GM23338 (cell line): ENCODE results near the gene TPRX1. TPM values are rescaled to one million over a fixed set of nuclear protein-coding genes. Genes with fewer than 3 reads are reported as not detected.
A peak's percentile ranks its signal among the peaks of the same experiment; 100 is the strongest.

Experiments used
- ATAC-seq: fragments of 200-7000 bp; cut with Tn5 transposase; 3 replicates; pipeline ENCODE4 v1.9.1; 2020
- DNase-seq: peaks from one replicate; pipeline ENCODE4 v3.0.0-alpha.2; 2015; ENCODE audit warnings: low spot score
- H2AFZ ChIP-seq: fragments of 200-600 bp; sonication (generic); 2 replicates; pipeline ENCODE4 v1.8.0; 2016; ENCODE audit warnings: antibody characterized with exemption, mild to moderate bottlenecking, moderate library complexity
- H3F3A ChIP-seq: fragments of 200-600 bp; sonication (generic); replicated peaks from 2 replicates; pipeline ENCODE4 v1.8.0; 2017; ENCODE audit warnings: antibody characterized with exemption, mixed run types, low read depth
- H3K27ac ChIP-seq: fragments of 200-600 bp; sonication (generic); 2 replicates; pipeline ENCODE4 v1.6.1; 2016; ENCODE audit warnings: low read depth
- H3K27me3 ChIP-seq: fragments of 200-600 bp; sonication (generic); 2 replicates; pipeline ENCODE4 v1.8.0; 2016; ENCODE audit warnings: mild to moderate bottlenecking, mixed run types, moderate library complexity; ENCODE audit not compliant: insufficient read depth
- H3K36me3 ChIP-seq: fragments of 200-600 bp; sonication (generic); 2 replicates; pipeline ENCODE4 v1.8.0; 2016; ENCODE audit warnings: mild to moderate bottlenecking; ENCODE audit not compliant: insufficient read depth
- H3K4me1 ChIP-seq: fragments of 200-600 bp; sonication (generic); 2 replicates; pipeline ENCODE4 v1.8.0; 2016; ENCODE audit warnings: mild to moderate bottlenecking, moderate library complexity; ENCODE audit not compliant: insufficient read depth
- H3K4me2 ChIP-seq: fragments of 200-600 bp; sonication (generic); 2 replicates; pipeline ENCODE4 v1.7.1; 2017; ENCODE audit warnings: mixed run types
- H3K4me3 ChIP-seq: fragments of 200-600 bp; sonication (generic); 2 replicates; pipeline ENCODE4 v1.6.1; 2016; ENCODE audit warnings: mixed run types
- H3K79me2 ChIP-seq: fragments of 200-600 bp; sonication (generic); replicated peaks from 2 replicates; pipeline ENCODE4 v1.8.0; 2017; ENCODE audit warnings: mild to moderate bottlenecking; ENCODE audit not compliant: insufficient read depth
- H3K9me2 ChIP-seq: fragments of 200-600 bp; sonication (generic); 2 replicates; pipeline ENCODE4 v1.8.0; 2017; ENCODE audit not compliant: insufficient read depth
- H4K20me1 ChIP-seq: fragments of 200-600 bp; sonication (generic); replicated peaks from 2 replicates; pipeline ENCODE4 v1.8.0; 2017; ENCODE audit warnings: mild to moderate bottlenecking; ENCODE audit not compliant: insufficient read depth
- H3K27ac Mint-ChIP-seq: 2 replicates; pipeline ENCODE4 v1.8.0; 2020; ENCODE audit warnings: inconsistent platforms, mild to moderate bottlenecking, moderate library complexity, mixed read lengths
- H3K27me3 Mint-ChIP-seq: 3 replicates; pipeline ENCODE4 v1.8.0; 2022; ENCODE audit warnings: low read depth, mild to moderate bottlenecking, moderate library complexity, mixed read lengths, inconsistent platforms; ENCODE audit not compliant: insufficient read depth, poor library complexity
- H3K36me3 Mint-ChIP-seq: 3 replicates; pipeline ENCODE4 v1.8.0; 2021; ENCODE audit warnings: low read depth, mild to moderate bottlenecking, inconsistent platforms, moderate library complexity, mixed read lengths
- H3K4me1 Mint-ChIP-seq: 3 replicates; pipeline ENCODE4 v1.8.0; 2020; ENCODE audit warnings: mild to moderate bottlenecking, inconsistent platforms, mixed read lengths
- H3K4me3 Mint-ChIP-seq: 3 replicates; pipeline ENCODE4 v1.8.0; 2021; ENCODE audit warnings: moderate library complexity, mild to moderate bottlenecking, inconsistent platforms, mixed read lengths
- H3K9me3 Mint-ChIP-seq: 3 replicates; pipeline ENCODE4 v1.8.0; 2020; ENCODE audit warnings: moderate library complexity, mild to moderate bottlenecking, inconsistent platforms, mixed read lengths
- EZH2 ChIP-seq: fragments of 200-600 bp; sonication (generic); IDR thresholded peaks from one replicate; pipeline ENCODE4 v1.8.0; 2017; ENCODE audit warnings: antibody characterized with exemption, mild to moderate bottlenecking, low read depth; ENCODE audit not compliant: unreplicated experiment
- EZH2phosphoT487 ChIP-seq: fragments of 200-600 bp; sonication (generic); IDR thresholded peaks from one replicate; pipeline ENCODE4 v1.8.1; 2018; ENCODE audit warnings: antibody characterized with exemption; ENCODE audit not compliant: unreplicated experiment
- POLR2AphosphoS5 ChIP-seq: IDR thresholded peaks from 2 replicates; pipeline ENCODE4 v1.6.1; 2016; ENCODE audit warnings: antibody characterized with exemption, low read depth
- ZNF331 ChIP-seq: fragments of 250-450 bp; sonication (Bioruptor Pico); IDR thresholded peaks from 2 replicates; pipeline ENCODE4 v1.5.0; 2020; ENCODE audit warnings: low read depth, mild to moderate bottlenecking, moderate library complexity
- ZNF462 ChIP-seq: fragments of 250-450 bp; sonication (Bioruptor Pico); IDR thresholded peaks from 2 replicates; pipeline ENCODE4 v1.5.0; 2020; ENCODE audit warnings: mild to moderate bottlenecking, moderate library complexity
- polyA plus RNA-seq: library from polyadenylated mRNA; unstranded; fragments of >200 nt; fragmentation: Nextera tagmentation; extraction: Ambion mirVana; gene quantifications from 2 replicates; pipeline ENCODE4 v1.2.1, GENCODE V29; 2016
- total RNA-seq: library from RNA; depleted of rRNA; stranded (reverse); fragments of >200 nt; shearing (Covaris generic); gene quantifications from 2 replicates; pipeline ENCODE4 v1.2.3, GENCODE V29; 2014

Gene TPRX1
- total and polyA plus RNA-seq, 2 experiments from 2014 or later: 0.28 TPM; not detected in 1

DNA sequence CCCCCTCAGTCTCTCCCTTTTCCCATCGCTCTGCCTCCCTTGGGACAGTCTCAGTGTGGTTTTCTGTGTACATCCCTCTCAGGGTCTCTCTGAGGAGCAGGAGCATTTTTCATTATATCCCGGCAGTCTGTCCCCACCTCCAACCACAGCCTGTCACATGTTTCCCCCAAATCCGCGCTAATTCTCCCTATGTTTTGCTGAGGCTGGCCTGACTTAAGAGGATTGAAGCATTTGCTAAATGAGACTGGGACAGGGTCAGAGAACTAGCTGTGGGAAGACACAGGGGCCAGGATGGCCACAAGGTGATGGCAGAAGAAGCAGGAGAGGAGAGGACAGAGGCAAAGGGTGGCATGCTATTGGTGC lies 5.5 kb downstream of the TPRX1 start (continued):
- TF ChIP-seq ZNF462 (CRISPR knock-in tag) (no peak), EZH2phosphoT487 (no peak), EZH2 (no peak), POLR2AphosphoS5 (no peak)

- H3K36me3 ChIP-seq: no peaks in the 10 kb centered on the region
- peak overlapping the region; percentile 78; the same call in 1 of the 2 replicates for H2AFZ ChIP-seq
- Mint-ChIP-seq H3K36me3 (no peaks in the 10 kb centered on the region; the same call in 2 of the 3 replicates), H3K4me3 (no peak overlapping the region), H3K27ac (no peak overlapping the region), H3K27me3 (peaks cover 2% of the 10 kb centered on the region), H3K4me1 (no peaks in the 10 kb centered on the region), H3K9me3 (peaks cover 6% of the 10 kb centered on the region; the same call in 2 of the 3 replicates)
- H3K4me1 ChIP-seq: no peaks in the 10 kb centered on the region
- no peak for DNase-seq
- no peaks in the 10 kb centered on the region for H4K20me1 ChIP-seq
- no peak for TF ChIP-seq ZNF331 (CRISPR knock-in tag)
- TF ChIP-seq ZNF462 (CRISPR knock-in tag): no peak
- H3K79me2 ChIP-seq: no peaks in the 10 kb centered on the region
- no peak for ATAC-seq
- no peaks in the 10 kb centered on the region for H3K9me2 ChIP-seq
- H3K4me3 ChIP-seq: no peak overlapping the region
- no peak overlapping the region for H3K27ac ChIP-seq
- H3K27me3 ChIP-seq: no peaks in the 10 kb centered on the region
- H3K4me2 ChIP-seq: no peak overlapping the region
- H3F3A ChIP-seq: no peaks in the 10 kb centered on the region
Observed at GRCh38 chr19:47797996-47798903, 6.1 kb downstream of the TPRX1 start.
